Memory B cell (primary cell): Measurements from ENCODE around the gene TMEM236.

Source experiments
- ATAC-seq: fragments of 150-1000 bp; cut with Tn5 transposase; 2 replicates; pipeline ENCODE4 v1.10.0; 2021; ENCODE audit warnings: low read depth, mild to moderate bottlenecking, moderate library complexity
- DNase-seq, 2 donors: peaks; one replicate each; pipeline ENCODE4 v3.0.0; 2022; ENCODE audit warnings: low spot score in 2 of 2
- H3K27ac Mint-ChIP-seq: one replicate; pipeline ENCODE4 v1.8.0; 2022; ENCODE audit warnings: mild to moderate bottlenecking, moderate library complexity, mixed read lengths
- H3K27me3 Mint-ChIP-seq: one replicate; pipeline ENCODE4 v1.8.0; 2022; ENCODE audit warnings: mixed read lengths
- H3K36me3 Mint-ChIP-seq: one replicate; pipeline ENCODE4 v1.8.0; 2022; ENCODE audit warnings: mild to moderate bottlenecking, mixed read lengths
- H3K4me1 Mint-ChIP-seq: one replicate; pipeline ENCODE4 v1.8.0; 2022; ENCODE audit warnings: mixed read lengths
- H3K4me3 Mint-ChIP-seq: one replicate; pipeline ENCODE4 v1.8.0; 2022; ENCODE audit warnings: mild to moderate bottlenecking, moderate library complexity, mixed read lengths
- H3K9me3 Mint-ChIP-seq: one replicate; pipeline ENCODE4 v1.8.0; 2022; ENCODE audit warnings: mixed read lengths

TMEM236 gene

GRCh38 chr10:17808971-17809841 lies 57.2 kb downstream of the TMEM236 start, which contains the start of gene MRC1:
MRC1 (plus strand) TSS chr10:17809348; CDS start chr10:17809466, 118 bp downstream.
- H3K4me1 Mint-ChIP-seq, result peaks cover 3% of the 10 kb centered on the region
- no peaks in the 10 kb centered on the region for H3K9me3 Mint-ChIP-seq
- H3K36me3 Mint-ChIP-seq, result no peaks in the 10 kb centered on the region
- no peak within 1 kb of the TSS for H3K27ac Mint-ChIP-seq
- no peak for DNase-seq
- H3K27me3 Mint-ChIP-seq, result peaks cover 8% of the 10 kb centered on the region
- ATAC-seq, result no peak
- H3K4me3 Mint-ChIP-seq, result no peak within 1 kb of the TSS

- H3K27me3 Mint-ChIP-seq, result peaks cover 11% of the 10 kb centered on the region
- H3K9me3 Mint-ChIP-seq, result no peaks in the 10 kb centered on the region
Measured at GRCh38 chr10:17811146-17811865, 59.3 kb downstream of the TMEM236 start.

GRCh38 chr10:17814973-17815372 lies 63.0 kb downstream of the TMEM236 start:
- no peak for ATAC-seq

More at GRCh38 chr10:17811146-17811865, 59.3 kb downstream of the TMEM236 start:
- Mint-ChIP-seq H3K4me1 (no peaks in the 10 kb centered on the region), H3K4me3 (no peak overlapping the region), H3K27ac (no peak overlapping the region), H3K36me3 (no peaks in the 10 kb centered on the region)
- no peak for DNase-seq
- ATAC-seq, result no peak

GRCh38 chr10:17816199-17816598 lies 64.2 kb downstream of the TMEM236 start:
- H3K27ac Mint-ChIP-seq, result no peak overlapping the region
- no peaks in the 10 kb centered on the region for H3K9me3 Mint-ChIP-seq
- peaks cover 11% of the 10 kb centered on the region for H3K27me3 Mint-ChIP-seq
- DNase-seq (no peak), ATAC-seq (no peak)
- H3K4me3 Mint-ChIP-seq, result no peak overlapping the region
- no peaks in the 10 kb centered on the region for H3K36me3 Mint-ChIP-seq
- H3K4me1 Mint-ChIP-seq, result no peaks in the 10 kb centered on the region

More at GRCh38 chr10:17814973-17815372, 63.0 kb downstream of the TMEM236 start:
- no peak for DNase-seq
- Mint-ChIP-seq H3K4me3 (no peak overlapping the region), H3K36me3 (no peaks in the 10 kb centered on the region), H3K27ac (no peak overlapping the region), H3K27me3 (peaks cover 11% of the 10 kb centered on the region), H3K4me1 (no peaks in the 10 kb centered on the region), H3K9me3 (no peaks in the 10 kb centered on the region)

GRCh38 chr10:17817316-17817715 lies 65.3 kb downstream of the TMEM236 start:
- H3K27ac Mint-ChIP-seq, result no peak overlapping the region
- no peaks in the 10 kb centered on the region for H3K9me3 Mint-ChIP-seq
- ATAC-seq, result no peak
- H3K27me3 Mint-ChIP-seq, result peaks cover 11% of the 10 kb centered on the region
- H3K4me1 Mint-ChIP-seq, result no peaks in the 10 kb centered on the region
- DNase-seq, result no peak
- no peak overlapping the region for H3K4me3 Mint-ChIP-seq
- no peaks in the 10 kb centered on the region for H3K36me3 Mint-ChIP-seq

GRCh38 chr10:17817790-17818189 lies 65.8 kb downstream of the TMEM236 start:
- Mint-ChIP-seq H3K27ac (no peak overlapping the region), H3K9me3 (no peaks in the 10 kb centered on the region), H3K4me3 (no peak overlapping the region), H3K27me3 (peaks cover 9% of the 10 kb centered on the region), H3K4me1 (no peaks in the 10 kb centered on the region), H3K36me3 (no peaks in the 10 kb centered on the region)
- ATAC-seq (no peak), DNase-seq (no peak)

GRCh38 chr10:17819836-17820235 lies 67.8 kb downstream of the TMEM236 start:
- Mint-ChIP-seq H3K36me3 (no peaks in the 10 kb centered on the region), H3K9me3 (no peaks in the 10 kb centered on the region), H3K4me1 (no peaks in the 10 kb centered on the region), H3K27me3 (peaks cover 9% of the 10 kb centered on the region), H3K4me3 (no peak overlapping the region), H3K27ac (no peak overlapping the region)
- no peak for ATAC-seq
- no peak for DNase-seq

GRCh38 chr10:17820943-17821342 lies 68.9 kb downstream of the TMEM236 start:
- Mint-ChIP-seq H3K27me3 (peaks cover 9% of the 10 kb centered on the region), H3K36me3 (no peaks in the 10 kb centered on the region), H3K9me3 (no peaks in the 10 kb centered on the region), H3K4me1 (no peaks in the 10 kb centered on the region), H3K4me3 (no peak overlapping the region), H3K27ac (no peak overlapping the region)
- ATAC-seq (no peak), DNase-seq (no peak)

GRCh38 chr10:17821893-17822292 lies 69.9 kb downstream of the TMEM236 start:
- Mint-ChIP-seq H3K27ac (no peak overlapping the region), H3K4me3 (no peak overlapping the region), H3K4me1 (no peaks in the 10 kb centered on the region), H3K9me3 (no peaks in the 10 kb centered on the region), H3K36me3 (no peaks in the 10 kb centered on the region), H3K27me3 (peaks cover 9% of the 10 kb centered on the region)
- ATAC-seq, result no peak
- DNase-seq, result no peak

- Mint-ChIP-seq H3K27ac (no peak overlapping the region), H3K4me1 (no peaks in the 10 kb centered on the region), H3K4me3 (no peak overlapping the region), H3K9me3 (peaks cover 2% of the 10 kb centered on the region), H3K36me3 (no peaks in the 10 kb centered on the region), H3K27me3 (peaks cover 5% of the 10 kb centered on the region)
- ATAC-seq (peak; percentile 49), DNase-seq (no peak)
Measured at GRCh38 chr10:17831341-17831740, 79.3 kb downstream of the TMEM236 start.

GRCh38 chr10:17831896-17832295 lies 79.9 kb downstream of the TMEM236 start:
- peaks cover 5% of the 10 kb centered on the region for H3K27me3 Mint-ChIP-seq
- no peak for DNase-seq
- H3K4me3 Mint-ChIP-seq, result no peak overlapping the region
- H3K4me1 Mint-ChIP-seq, result no peaks in the 10 kb centered on the region
- H3K36me3 Mint-ChIP-seq, result no peaks in the 10 kb centered on the region
- H3K9me3 Mint-ChIP-seq, result peaks cover 2% of the 10 kb centered on the region
- no peak overlapping the region for H3K27ac Mint-ChIP-seq
- no peak for ATAC-seq

- Mint-ChIP-seq H3K27ac (no peak overlapping the region), H3K36me3 (no peaks in the 10 kb centered on the region), H3K27me3 (peaks cover 7% of the 10 kb centered on the region), H3K4me1 (peaks cover 6% of the 10 kb centered on the region), H3K9me3 (no peaks in the 10 kb centered on the region), H3K4me3 (no peak overlapping the region)
- no peak for ATAC-seq
- no peak for DNase-seq
Measured at GRCh38 chr10:17833656-17834055, 81.7 kb downstream of the TMEM236 start.

- peaks cover 10% of the 10 kb centered on the region for H3K27me3 Mint-ChIP-seq
Measured at GRCh38 chr10:17835688-17836087, 83.7 kb downstream of the TMEM236 start.

GRCh38 chr10:17836942-17837341 lies 84.9 kb downstream of the TMEM236 start:
- Mint-ChIP-seq H3K4me1 (peaks cover 6% of the 10 kb centered on the region), H3K4me3 (no peak overlapping the region), H3K27me3 (peaks cover 10% of the 10 kb centered on the region), H3K27ac (no peak overlapping the region), H3K9me3 (no peaks in the 10 kb centered on the region), H3K36me3 (no peaks in the 10 kb centered on the region)
- DNase-seq, result no peak
- ATAC-seq, result no peak

More at GRCh38 chr10:17835688-17836087, 83.7 kb downstream of the TMEM236 start:
- Mint-ChIP-seq H3K4me1 (peaks cover 6% of the 10 kb centered on the region), H3K9me3 (no peaks in the 10 kb centered on the region), H3K27ac (no peak overlapping the region), H3K36me3 (no peaks in the 10 kb centered on the region), H3K4me3 (no peak overlapping the region)
- DNase-seq, result no peak
- no peak for ATAC-seq
